ENCODE data around the gene ANKK1. TPM values are rescaled to one million over a fixed set of nuclear protein-coding genes. Genes with fewer than 3 reads are reported as not detected.

ANKK1 gene
- total RNA-seq, 1 experiment from 2014 or later = 0.90 TPM

GRCh38 chr11:113351480-113351879 is 36.1 kb upstream of the ANKK1 start:
- H3K4me1 Mint-ChIP-seq (ENCODE audit: low read depth, unreplicated experiment) = no peaks in the 10 kb centered on the region
- H3K27me3 Mint-ChIP-seq (ENCODE audit: unreplicated experiment) = no peaks in the 10 kb centered on the region
- no TSS peak for BruUV-seq (replicated peaks)
- TF ChIP-seq CTCF (IDR thresholded peaks at IDR 0.05; ENCODE audit: unreplicated experiment) = no peak
- no peak for DNase-seq
- intact Hi-C loops (cut with micrococcal nuclease; ENCODE audit: unreplicated experiment) = no loop called here
- peaks cover 3% of the 10 kb centered on the region for H3K9me3 Mint-ChIP-seq (ENCODE audit: low read depth, unreplicated experiment)
- CTCF ChIA-PET = no interaction called here
- no peak overlapping the region for H3K27ac Mint-ChIP-seq (ENCODE audit: unreplicated experiment)
- H3K36me3 Mint-ChIP-seq (ENCODE audit: insufficient read depth, unreplicated experiment) = no peaks in the 10 kb centered on the region
- H3K4me3 Mint-ChIP-seq (ENCODE audit: low read depth, unreplicated experiment) = no peak overlapping the region

GRCh38 chr11:113356203-113356602 is 31.4 kb upstream of the ANKK1 start:
- H3K9me3 Mint-ChIP-seq (ENCODE audit: low read depth, unreplicated experiment) = peaks cover 3% of the 10 kb centered on the region
- DNase-seq = no peak
- no peak for TF ChIP-seq CTCF (IDR thresholded peaks at IDR 0.05; ENCODE audit: unreplicated experiment)
- H3K27ac Mint-ChIP-seq (ENCODE audit: unreplicated experiment) = no peak overlapping the region
- no peak overlapping the region for H3K4me3 Mint-ChIP-seq (ENCODE audit: low read depth, unreplicated experiment)
- H3K36me3 Mint-ChIP-seq (ENCODE audit: insufficient read depth, unreplicated experiment) = no peaks in the 10 kb centered on the region
- no peaks in the 10 kb centered on the region for H3K4me1 Mint-ChIP-seq (ENCODE audit: low read depth, unreplicated experiment)
- H3K27me3 Mint-ChIP-seq (ENCODE audit: unreplicated experiment) = no peaks in the 10 kb centered on the region
- CTCF ChIA-PET = no interaction called here
- no TSS peak for BruUV-seq (replicated peaks)
- intact Hi-C loops (cut with micrococcal nuclease; ENCODE audit: unreplicated experiment) = no loop called here

GRCh38 chr11:113363406-113363805 is 24.2 kb upstream of the ANKK1 start:
- no peak overlapping the region for H3K27ac Mint-ChIP-seq (ENCODE audit: unreplicated experiment)
- intact Hi-C loops (cut with micrococcal nuclease; ENCODE audit: unreplicated experiment) = no loop called here
- CTCF ChIA-PET = no interaction called here
- no peaks in the 10 kb centered on the region for H3K4me1 Mint-ChIP-seq (ENCODE audit: low read depth, unreplicated experiment)
- TF ChIP-seq CTCF (IDR thresholded peaks at IDR 0.05; ENCODE audit: unreplicated experiment) = no peak
- H3K36me3 Mint-ChIP-seq (ENCODE audit: insufficient read depth, unreplicated experiment) = no peaks in the 10 kb centered on the region
- DNase-seq = no peak
- no peaks in the 10 kb centered on the region for H3K27me3 Mint-ChIP-seq (ENCODE audit: unreplicated experiment)
- H3K9me3 Mint-ChIP-seq (ENCODE audit: low read depth, unreplicated experiment) = no peaks in the 10 kb centered on the region
- H3K4me3 Mint-ChIP-seq (ENCODE audit: low read depth, unreplicated experiment) = no peak overlapping the region
- BruUV-seq (replicated peaks) = no TSS peak

GRCh38 chr11:113363996-113364641 is 23.5 kb upstream of the ANKK1 start:
- Mint-ChIP-seq H3K4me3 (ENCODE audit: low read depth, unreplicated experiment) (no peak overlapping the region), H3K9me3 (ENCODE audit: low read depth, unreplicated experiment) (no peaks in the 10 kb centered on the region), H3K36me3 (ENCODE audit: insufficient read depth, unreplicated experiment) (no peaks in the 10 kb centered on the region), H3K27ac (ENCODE audit: unreplicated experiment) (no peak overlapping the region), H3K27me3 (ENCODE audit: unreplicated experiment) (no peaks in the 10 kb centered on the region), H3K4me1 (ENCODE audit: low read depth, unreplicated experiment) (no peaks in the 10 kb centered on the region)
- intact Hi-C loops (cut with micrococcal nuclease; ENCODE audit: unreplicated experiment) = no loop called here
- CTCF ChIA-PET = no interaction called here
- DNase-seq = no peak
- no peak for TF ChIP-seq CTCF (IDR thresholded peaks at IDR 0.05; ENCODE audit: unreplicated experiment)
- no TSS peak for BruUV-seq (replicated peaks)
